CD4-positive, alpha-beta T cell treated with Interleukin-4 for 4 hours (primary cell): Measurements from ENCODE around the gene AQP6.

Experiments used
- DNase-seq: peaks from one replicate; pipeline ENCODE4 v3.0.0-alpha.2; 2020

AQP6 gene

GRCh38 chr12:49943625-49943960 is 29.2 kb upstream of the AQP6 start:
- DNase-seq, result no peak

GRCh38 chr12:49944046-49944445 is 28.7 kb upstream of the AQP6 start:
- no peak for DNase-seq

GRCh38 chr12:49944718-49945117 is 28.0 kb upstream of the AQP6 start:
- no peak for DNase-seq

- peak; percentile 80 for DNase-seq
Observed at GRCh38 chr12:49945394-49946080, 27.2 kb upstream of the AQP6 start.

DNA sequence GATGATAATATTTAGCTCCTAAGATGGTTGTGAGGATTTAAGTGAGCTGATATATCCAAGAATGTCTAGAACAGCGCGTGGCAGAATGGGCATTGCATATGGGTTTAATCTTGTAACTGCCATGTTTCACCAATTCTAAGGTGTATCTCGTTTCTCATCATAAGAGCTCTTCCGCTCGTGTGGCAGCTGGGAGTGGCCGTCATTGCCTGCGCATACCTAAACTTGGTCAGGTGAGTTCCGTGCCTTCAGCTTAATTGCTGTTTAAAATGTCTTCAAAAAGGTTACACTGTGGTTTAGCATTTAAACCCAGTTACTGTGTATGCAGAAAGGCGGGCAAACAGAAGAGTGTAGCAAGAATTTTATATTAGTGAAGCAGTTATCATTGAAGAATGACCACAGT is 26.7 kb upstream of the AQP6 start:
- DNase-seq, result peak; percentile 8

- no peak for DNase-seq
Observed at GRCh38 chr12:49946497-49946896, 26.2 kb upstream of the AQP6 start.

- DNase-seq, result no peak
Observed at GRCh38 chr12:49947593-49948226, 25.0 kb upstream of the AQP6 start.

GRCh38 chr12:49948866-49949845 is 23.6 kb upstream of the AQP6 start:
- no peak for DNase-seq

- no peak for DNase-seq
Observed at GRCh38 chr12:49949866-49950265, 22.9 kb upstream of the AQP6 start.

DNA sequence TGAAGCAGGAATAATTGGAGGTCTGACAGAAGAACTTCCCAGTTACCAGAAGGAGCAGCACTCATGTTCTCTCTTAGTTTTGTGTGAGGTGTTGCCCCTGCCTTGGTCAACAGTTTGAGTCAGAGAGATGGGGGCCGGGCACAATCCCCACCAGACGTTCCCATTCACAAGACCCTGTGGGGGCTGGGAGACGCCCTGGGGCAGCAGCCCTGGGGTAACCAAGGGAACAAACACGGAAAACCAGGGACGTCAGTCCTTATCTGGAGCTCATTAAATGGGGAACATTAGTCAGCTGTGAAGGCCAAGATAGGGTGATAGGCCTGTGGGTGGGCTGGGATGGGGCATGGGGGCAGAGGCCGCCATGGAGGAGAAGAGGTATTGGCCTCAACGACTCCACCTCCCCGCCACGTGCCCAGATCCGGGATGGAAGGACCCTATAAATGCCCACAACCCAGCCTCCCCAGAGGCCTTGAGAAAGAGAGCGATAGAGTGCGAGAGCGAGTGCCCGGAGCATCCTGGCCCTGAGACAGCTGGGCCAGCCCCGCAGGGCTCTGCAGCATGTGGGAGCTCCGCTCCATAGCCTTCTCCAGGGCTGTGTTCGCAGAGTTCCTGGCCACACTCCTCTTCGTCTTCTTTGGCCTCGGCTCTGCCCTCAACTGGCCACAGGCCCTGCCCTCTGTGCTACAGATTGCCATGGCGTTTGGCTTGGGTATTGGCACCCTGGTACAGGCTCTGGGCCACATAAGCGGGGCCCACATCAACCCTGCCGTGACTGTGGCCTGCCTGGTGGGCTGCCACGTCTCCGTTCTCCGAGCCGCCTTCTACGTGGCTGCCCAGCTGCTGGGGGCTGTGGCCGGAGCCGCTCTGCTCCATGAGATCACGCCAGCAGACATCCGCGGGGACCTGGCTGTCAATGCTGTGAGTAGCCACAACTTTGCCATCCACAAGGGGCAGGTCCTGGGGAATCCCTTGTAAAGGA is 22.2 kb upstream of the AQP6 start, which contains the start of gene AQP2:
Gene AQP2 (plus strand): TSS at position 465 of the 979 bp plus-strand sequence. CDS start 94 bp downstream, at position 559.
- no peak for DNase-seq

DNA sequence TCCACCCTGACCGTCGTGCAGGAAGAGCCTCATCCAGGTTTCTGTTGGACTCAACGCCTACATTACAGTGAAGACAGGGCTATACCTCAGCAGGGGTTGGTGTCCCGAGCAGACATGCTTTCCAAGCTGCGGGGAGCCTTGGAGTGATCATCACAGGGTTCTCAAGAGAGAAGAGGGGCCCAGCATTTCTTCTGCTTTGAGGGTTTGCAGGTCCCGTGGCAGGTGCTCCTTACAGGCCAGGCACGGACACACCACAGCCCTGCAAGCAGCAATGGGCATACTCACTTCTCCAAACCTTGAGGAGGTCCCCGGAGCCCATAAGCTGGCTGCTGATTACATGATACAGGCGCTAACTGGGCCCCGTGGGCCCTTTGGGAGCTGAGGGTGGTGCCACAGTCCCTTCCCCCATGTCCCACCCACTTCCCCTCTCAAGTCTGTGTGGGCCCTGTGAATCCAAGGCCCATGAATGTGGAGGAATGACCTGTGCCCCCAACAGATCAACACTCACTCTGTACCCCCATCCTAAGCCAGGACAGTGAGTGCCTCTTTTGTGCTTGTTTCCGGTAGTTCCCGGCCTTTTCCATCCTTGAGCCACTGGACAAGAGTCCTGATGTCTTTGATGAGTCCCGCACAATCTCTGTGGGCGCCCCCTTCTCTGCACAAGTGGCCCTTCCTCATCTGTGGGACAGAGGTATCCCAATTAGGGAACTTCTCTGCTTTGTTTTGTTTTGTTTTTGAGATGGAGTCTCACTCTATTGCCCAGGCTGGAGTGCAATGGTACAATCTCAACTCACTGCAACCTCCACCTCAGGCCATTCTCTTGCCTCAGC is 21.1 kb upstream of the AQP6 start:
- no peak for DNase-seq

- DNase-seq, result no peak
Observed at GRCh38 chr12:49952391-49953055, 20.2 kb upstream of the AQP6 start.

- no peak for DNase-seq
Observed at GRCh38 chr12:49953151-49953550, 19.6 kb upstream of the AQP6 start.

DNA sequence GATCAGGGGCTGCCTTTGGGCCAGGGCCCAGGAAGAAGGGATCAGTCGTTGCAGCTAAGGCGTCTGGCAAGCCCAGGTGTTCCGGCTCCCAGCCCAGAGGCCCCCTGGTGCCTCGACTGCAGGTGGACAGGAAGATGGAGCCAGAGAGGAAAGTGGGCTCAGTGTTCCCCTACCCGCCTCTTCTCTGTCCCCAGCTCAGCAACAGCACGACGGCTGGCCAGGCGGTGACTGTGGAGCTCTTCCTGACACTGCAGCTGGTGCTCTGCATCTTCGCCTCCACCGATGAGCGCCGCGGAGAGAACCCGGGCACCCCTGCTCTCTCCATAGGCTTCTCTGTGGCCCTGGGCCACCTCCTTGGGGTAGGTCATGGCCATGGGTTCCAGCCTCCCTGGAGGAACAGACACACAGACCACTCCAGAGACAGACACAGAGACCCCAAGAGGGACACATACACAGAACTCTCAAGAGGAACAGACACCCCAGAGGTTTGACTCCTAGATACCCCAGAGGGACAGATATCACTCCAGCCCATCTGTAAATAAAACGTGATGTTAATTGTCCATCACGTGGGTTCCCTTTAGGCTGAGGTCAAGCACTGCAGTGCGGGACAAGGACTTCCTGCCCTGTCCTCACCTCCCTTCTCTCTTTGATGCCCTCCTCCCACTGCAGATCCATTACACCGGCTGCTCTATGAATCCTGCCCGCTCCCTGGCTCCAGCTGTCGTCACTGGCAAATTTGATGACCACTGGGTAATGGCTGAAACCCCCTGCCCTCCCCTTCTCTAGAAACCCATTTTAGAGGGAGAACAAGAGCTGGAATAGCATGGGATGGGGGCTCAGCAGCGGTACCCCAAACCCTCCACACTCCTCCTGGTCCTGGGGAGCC is 18.5 kb upstream of the AQP6 start:
- DNase-seq, result no peak

DNA sequence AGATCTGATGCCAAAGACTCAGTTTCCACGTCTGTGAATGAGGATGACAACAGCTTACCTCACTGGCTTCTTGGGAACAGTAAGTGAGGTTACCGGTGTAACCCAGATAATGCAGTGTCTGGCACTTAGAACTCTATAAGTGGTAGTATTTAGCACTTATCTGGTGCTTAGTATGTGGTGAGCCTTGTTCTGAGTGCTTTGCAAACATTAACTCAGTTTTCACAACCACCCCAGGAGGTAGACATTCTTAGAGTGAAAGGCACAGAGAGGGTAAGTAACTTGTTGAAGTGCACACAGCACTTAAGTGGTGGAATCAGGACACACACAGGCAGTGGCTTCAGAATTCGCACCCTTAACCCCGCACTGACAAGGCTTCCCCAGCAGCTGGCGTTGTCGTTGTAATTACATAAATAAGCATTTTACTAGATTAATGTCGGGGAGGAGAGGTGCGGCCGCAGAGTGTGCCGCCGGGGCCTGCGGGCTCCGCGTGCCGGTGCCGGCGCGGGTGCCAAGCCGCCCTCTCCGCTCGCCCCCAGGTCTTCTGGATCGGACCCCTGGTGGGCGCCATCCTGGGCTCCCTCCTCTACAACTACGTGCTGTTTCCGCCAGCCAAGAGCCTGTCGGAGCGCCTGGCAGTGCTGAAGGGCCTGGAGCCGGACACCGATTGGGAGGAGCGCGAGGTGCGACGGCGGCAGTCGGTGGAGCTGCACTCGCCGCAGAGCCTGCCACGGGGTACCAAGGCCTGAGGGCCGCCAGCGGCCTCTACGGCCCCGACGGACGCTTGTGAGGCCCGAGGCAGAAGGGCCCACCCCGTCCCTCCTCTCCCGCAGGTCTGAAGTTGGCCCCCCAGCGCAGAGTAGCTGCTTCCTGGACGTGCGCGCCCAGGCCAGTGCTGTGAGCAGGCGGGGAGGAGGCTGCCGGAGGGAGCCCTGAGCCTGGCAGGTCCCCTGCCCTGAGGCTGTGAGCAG is 17.6 kb upstream of the AQP6 start:
- no peak for DNase-seq

- no peak for DNase-seq
Observed at GRCh38 chr12:49955899-49956662, 16.7 kb upstream of the AQP6 start.

DNA sequence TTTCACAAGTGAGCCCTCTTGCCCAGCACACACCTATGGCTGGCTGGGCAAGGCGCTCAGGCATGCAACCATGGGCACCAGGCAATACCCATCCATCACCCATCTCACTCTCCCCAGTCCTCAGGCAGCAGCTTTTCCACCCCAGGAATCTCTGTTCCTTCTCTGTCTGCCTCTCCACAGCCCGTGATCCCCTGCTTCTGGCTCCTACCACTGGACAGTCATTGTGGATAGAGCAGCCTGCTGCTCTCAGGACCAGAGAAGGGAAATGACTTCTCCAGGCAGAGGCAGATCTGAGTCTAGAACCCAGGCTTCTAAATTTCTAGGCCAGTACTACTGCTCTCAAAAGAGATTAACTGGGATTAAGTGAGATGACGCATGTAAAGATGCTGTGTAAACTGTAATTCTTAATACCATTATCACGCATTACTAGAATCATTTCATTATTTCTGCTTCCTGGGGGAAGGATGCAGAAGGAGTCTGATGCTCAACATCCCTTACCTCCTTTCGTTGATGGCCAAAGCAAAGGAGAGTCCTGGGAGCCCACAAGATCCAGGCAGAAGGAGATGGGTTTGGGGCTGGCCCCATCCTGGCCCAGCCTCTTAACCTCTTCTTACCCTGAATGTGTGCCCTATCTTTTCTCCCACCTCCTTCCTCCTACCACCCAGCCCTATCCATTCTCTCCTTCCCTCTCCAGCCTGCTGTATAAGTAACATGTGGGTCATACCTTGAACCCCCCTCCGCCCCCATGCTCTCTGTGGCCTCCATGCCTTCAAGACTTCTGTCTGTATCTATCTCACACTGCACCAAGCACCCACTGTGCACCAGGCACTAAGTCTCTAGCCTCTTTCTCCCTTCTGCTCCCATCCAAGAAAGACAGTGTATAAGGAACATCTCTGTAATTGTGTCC is 15.8 kb upstream of the AQP6 start:
- DNase-seq, result no peak
